H9 (cell line): ENCODE data around the gene FRMD1. TPM values are rescaled to one million over a fixed set of nuclear protein-coding genes. Genes with fewer than 3 reads are reported as not detected.

ENCODE experiments used
- DNase-seq: peaks from one replicate; pipeline ENCODE4 v3.0.0-alpha.2; 2017
- H2AFZ ChIP-seq: one replicate; pipeline ENCODE4 v1.6.1; 2013; ENCODE audit warnings: mild to moderate bottlenecking, low read length, control low read depth, moderate library complexity
- H2AK5ac ChIP-seq: 2 replicates; pipeline ENCODE4 v1.6.1; 2013; ENCODE audit warnings: low read length, control low read depth, mixed read lengths; ENCODE audit not compliant: insufficient read length
- H2BK120ac ChIP-seq: one replicate; pipeline ENCODE4 v1.6.1; 2013; ENCODE audit warnings: low read depth, mild to moderate bottlenecking, low read length, control low read depth, inconsistent platforms; ENCODE audit not compliant: poor library complexity, severe bottlenecking
- H2BK12ac ChIP-seq: 2 replicates; pipeline ENCODE4 v1.6.1; 2013; ENCODE audit warnings: low read length, control low read depth, mixed read lengths, low read depth; ENCODE audit not compliant: insufficient read length
- H2BK15ac ChIP-seq: 2 replicates; pipeline ENCODE4 v1.6.1; 2013; ENCODE audit warnings: low read depth, low read length, control low read depth
- H2BK20ac ChIP-seq: one replicate; pipeline ENCODE4 v1.6.1; 2013; ENCODE audit warnings: low read depth, mild to moderate bottlenecking, low read length, control low read depth, inconsistent platforms; ENCODE audit not compliant: poor library complexity, severe bottlenecking
- H2BK5ac ChIP-seq: 2 replicates; pipeline ENCODE4 v1.6.1; 2013; ENCODE audit warnings: low read length, control low read depth, mixed read lengths; ENCODE audit not compliant: insufficient read length
- H3K14ac ChIP-seq: 2 replicates; pipeline ENCODE4 v1.6.1; 2013; ENCODE audit warnings: low read length, control low read depth; ENCODE audit not compliant: insufficient read depth
- H3K18ac ChIP-seq: 2 replicates; pipeline ENCODE4 v1.6.1; 2013; ENCODE audit warnings: low read depth, mild to moderate bottlenecking, mixed read lengths, low read length, control low read depth; ENCODE audit not compliant: insufficient read length
- H3K23ac ChIP-seq: 2 replicates; pipeline ENCODE4 v1.6.1; 2013; ENCODE audit warnings: low read length, control low read depth, mixed read lengths, low read depth; ENCODE audit not compliant: insufficient read length
- H3K23me2 ChIP-seq: 2 replicates; pipeline ENCODE4 v1.6.1; 2013; ENCODE audit warnings: low read depth, mild to moderate bottlenecking, mixed read lengths, low read length, control low read depth; ENCODE audit not compliant: insufficient read length, poor library complexity, severe bottlenecking
- H3K27ac ChIP-seq: 2 replicates; pipeline ENCODE4 v1.5.1; 2013; ENCODE audit warnings: low read length, control low read depth, mixed read lengths, low read depth; ENCODE audit not compliant: insufficient read length
- H3K27me3 ChIP-seq: 2 replicates; pipeline ENCODE4 v1.6.1; 2013; ENCODE audit warnings: low read length, control low read depth, inconsistent platforms; ENCODE audit not compliant: insufficient read depth
- H3K4ac ChIP-seq: 2 replicates; pipeline ENCODE4 v1.6.1; 2013; ENCODE audit warnings: low read depth, mild to moderate bottlenecking, control low read depth, inconsistent platforms, low read length, moderate library complexity
- H3K4me1 ChIP-seq: 2 replicates; pipeline ENCODE4 v1.6.1; 2013; ENCODE audit warnings: low read length, control low read depth, inconsistent platforms; ENCODE audit not compliant: insufficient read depth
- H3K4me2 ChIP-seq: 2 replicates; pipeline ENCODE4 v1.6.1; 2013; ENCODE audit warnings: low read length, control low read depth, mixed read lengths; ENCODE audit not compliant: insufficient read length, insufficient read depth
- H3K56ac ChIP-seq: 2 replicates; pipeline ENCODE4 v1.6.1; 2013; ENCODE audit warnings: low read depth, mild to moderate bottlenecking, mixed read lengths, low read length, control low read depth; ENCODE audit not compliant: insufficient read length
- H3K79me1 ChIP-seq: 2 replicates; pipeline ENCODE4 v1.6.1; 2013; ENCODE audit warnings: low read depth, mild to moderate bottlenecking, moderate library complexity, low read length, control low read depth, inconsistent platforms; ENCODE audit not compliant: insufficient read depth, poor library complexity, severe bottlenecking
- H3K79me2 ChIP-seq: 2 replicates; pipeline ENCODE4 v1.6.1; 2013; ENCODE audit warnings: low read length, control low read depth, inconsistent platforms; ENCODE audit not compliant: insufficient read depth
- H3K9ac ChIP-seq: 2 replicates; pipeline ENCODE4 v1.6.1; 2013; ENCODE audit warnings: low read length, control low read depth, mixed read lengths; ENCODE audit not compliant: insufficient read length; ENCODE audit errors: extremely low read depth
- H3K9me3 ChIP-seq: one replicate; pipeline ENCODE4 v1.6.1; 2013; ENCODE audit warnings: low read depth, low read length, inconsistent platforms; ENCODE audit not compliant: control insufficient read depth
- H3T11ph ChIP-seq: one replicate; pipeline ENCODE4 v1.6.1; 2013; ENCODE audit warnings: mild to moderate bottlenecking, low read length, control low read depth, inconsistent platforms
- H4K20me1 ChIP-seq: one replicate; pipeline ENCODE4 v1.6.1; 2013; ENCODE audit not compliant: control insufficient read depth, insufficient read length, insufficient read depth
- H4K5ac ChIP-seq: 2 replicates; pipeline ENCODE4 v1.6.1; 2013; ENCODE audit warnings: low read depth, mild to moderate bottlenecking, mixed read lengths, low read length, control low read depth; ENCODE audit not compliant: insufficient read length
- H4K8ac ChIP-seq: replicated peaks from 2 replicates; pipeline ENCODE4 v1.6.1; 2013; ENCODE audit warnings: low read length, control low read depth, mixed read lengths, low read depth; ENCODE audit not compliant: insufficient read length
- H4K91ac ChIP-seq: 2 replicates; pipeline ENCODE4 v1.6.1; 2013; ENCODE audit warnings: low read depth, mild to moderate bottlenecking, moderate library complexity, mixed read lengths, low read length, control low read depth; ENCODE audit not compliant: insufficient read length
- H3K27ac Mint-ChIP-seq, 3 experiments: 2 replicates in 2 of 3; 3 replicates in 1 of 3; pipeline ENCODE4 v1.8.0; 2020 to 2021; ENCODE audit warnings: mixed read lengths in 3 of 3, mild to moderate bottlenecking in 1 of 3, moderate library complexity in 1 of 3
- H3K27me3 Mint-ChIP-seq: 2 replicates; pipeline ENCODE4 v1.8.0; 2021; ENCODE audit warnings: low read depth, mild to moderate bottlenecking, moderate library complexity, mixed read lengths
- H3K36me3 Mint-ChIP-seq, 3 experiments: 2 replicates in 2 of 3; 3 replicates in 1 of 3; pipeline ENCODE4 v1.8.0; 2020 to 2021; ENCODE audit warnings: low read depth in 3 of 3, mixed read lengths in 3 of 3; ENCODE audit not compliant: insufficient read depth in 1 of 3
- H3K4me1 Mint-ChIP-seq, 2 experiments: 2 replicates each; pipeline ENCODE4 v1.8.0; 2020; ENCODE audit warnings: mixed read lengths in 2 of 2
- H3K4me3 Mint-ChIP-seq, 2 experiments: 2 replicates in 1 of 2; 3 replicates in 1 of 2; pipeline ENCODE4 v1.8.0; 2020 to 2021; ENCODE audit warnings: mild to moderate bottlenecking in 2 of 2, mixed read lengths in 2 of 2, moderate library complexity in 1 of 2
- H3K9me3 Mint-ChIP-seq, 2 experiments: 2 replicates in 1 of 2; 3 replicates in 1 of 2; pipeline ENCODE4 v1.8.0; 2020; ENCODE audit warnings: mild to moderate bottlenecking in 2 of 2, mixed read lengths in 2 of 2, moderate library complexity in 1 of 2
- WGBS: extraction: QIAGEN DNeasy Blood & Tissue Kit; methylation state at CpG from one replicate; pipeline ENCODE4 v1.1.7; 2013; ENCODE audit warnings: missing lambda C conversion rate, low lambda C conversion rate, mixed read lengths; ENCODE audit not compliant: insufficient read length; ENCODE audit errors: extremely low coverage; 5-methylcytosine and 5-hydroxymethylcytosine counted together
- total RNA-seq: library from RNA; stranded (reverse); gene quantifications from 2 replicates; pipeline ENCODE4 v1.2.1, GENCODE V29; 2021
- TF ChIP-seq, protein P1 (sequence below): fragments of 200-600 bp; sonication (generic); conservative IDR thresholded peaks from 3 replicates; pipeline ENCODE4 v1.8.0; 2021; ENCODE audit warnings: antibody characterized with exemption, mild to moderate bottlenecking

The FRMD1 gene
- total RNA-seq, 1 experiment from 2014 or later = not detected

DNA sequence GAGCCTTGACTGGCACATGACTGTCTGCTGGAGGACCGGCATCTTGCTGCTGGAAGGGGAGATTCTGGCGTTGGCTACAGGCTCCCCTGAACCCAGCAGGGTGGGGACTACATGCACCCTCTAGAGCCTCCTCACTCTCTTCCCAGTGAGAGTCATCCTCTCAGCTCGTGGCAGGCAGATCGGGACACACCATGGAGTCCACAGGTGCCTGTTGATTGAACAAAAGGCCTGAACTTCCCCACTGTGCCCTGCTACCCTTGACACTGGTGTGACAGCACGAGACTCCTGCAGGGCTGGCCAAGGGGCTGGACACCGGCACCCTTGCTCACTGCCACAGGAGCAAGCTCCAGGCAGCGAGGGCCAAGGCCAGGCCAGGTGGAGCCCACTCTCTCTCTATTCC, 8.2 kb downstream of the FRMD1 start:
- no peak overlapping the region for H2BK5ac ChIP-seq
- no peak overlapping the region for H3T11ph ChIP-seq
- no CpG with 5 or more reads among the region's 7 CpGs for WGBS

More for the DNA sequence above, 8.2 kb downstream of the FRMD1 start:
- H2AFZ ChIP-seq = no peak overlapping the region
- no peak overlapping the region for H3K23ac ChIP-seq
- H3K4me2 ChIP-seq = no peak overlapping the region
- H2AK5ac ChIP-seq = no peak overlapping the region
- TF ChIP-seq, protein P1, sequence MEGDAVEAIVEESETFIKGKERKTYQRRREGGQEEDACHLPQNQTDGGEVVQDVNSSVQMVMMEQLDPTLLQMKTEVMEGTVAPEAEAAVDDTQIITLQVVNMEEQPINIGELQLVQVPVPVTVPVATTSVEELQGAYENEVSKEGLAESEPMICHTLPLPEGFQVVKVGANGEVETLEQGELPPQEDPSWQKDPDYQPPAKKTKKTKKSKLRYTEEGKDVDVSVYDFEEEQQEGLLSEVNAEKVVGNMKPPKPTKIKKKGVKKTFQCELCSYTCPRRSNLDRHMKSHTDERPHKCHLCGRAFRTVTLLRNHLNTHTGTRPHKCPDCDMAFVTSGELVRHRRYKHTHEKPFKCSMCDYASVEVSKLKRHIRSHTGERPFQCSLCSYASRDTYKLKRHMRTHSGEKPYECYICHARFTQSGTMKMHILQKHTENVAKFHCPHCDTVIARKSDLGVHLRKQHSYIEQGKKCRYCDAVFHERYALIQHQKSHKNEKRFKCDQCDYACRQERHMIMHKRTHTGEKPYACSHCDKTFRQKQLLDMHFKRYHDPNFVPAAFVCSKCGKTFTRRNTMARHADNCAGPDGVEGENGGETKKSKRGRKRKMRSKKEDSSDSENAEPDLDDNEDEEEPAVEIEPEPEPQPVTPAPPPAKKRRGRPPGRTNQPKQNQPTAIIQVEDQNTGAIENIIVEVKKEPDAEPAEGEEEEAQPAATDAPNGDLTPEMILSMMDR = no peak
- H2BK15ac ChIP-seq = no peak overlapping the region
- no peak overlapping the region for H3K4me3 Mint-ChIP-seq
- no peak overlapping the region for H3K27ac Mint-ChIP-seq
- no peaks in the 10 kb centered on the region for H3K9me3 Mint-ChIP-seq
- no peak for DNase-seq
- H4K20me1 ChIP-seq = no peaks in the 10 kb centered on the region
- H3K27ac ChIP-seq = no peak overlapping the region
- no peaks in the 10 kb centered on the region for H3K79me1 ChIP-seq
- H2BK12ac ChIP-seq = no peak overlapping the region
- no peak overlapping the region for H3K4ac ChIP-seq
- no peak overlapping the region for H4K8ac ChIP-seq
- H3K14ac ChIP-seq = no peak overlapping the region
- no peak overlapping the region for H2BK120ac ChIP-seq
- H3K18ac ChIP-seq = no peak overlapping the region
- H3K79me2 ChIP-seq = no peaks in the 10 kb centered on the region
- no peak overlapping the region for H4K91ac ChIP-seq
- no peaks in the 10 kb centered on the region for H3K9me3 ChIP-seq
- H3K36me3 Mint-ChIP-seq = no peaks in the 10 kb centered on the region
- H3K23me2 ChIP-seq = no peaks in the 10 kb centered on the region
- H2BK20ac ChIP-seq = no peak overlapping the region
- H3K27me3 Mint-ChIP-seq = peaks cover 3% of the 10 kb centered on the region
- no peak overlapping the region for H4K5ac ChIP-seq
- no peaks in the 10 kb centered on the region for H3K4me1 ChIP-seq
- H3K4me1 Mint-ChIP-seq = peaks cover 0 to 4% of the 10 kb centered on the region in 2 experiments; a peak in 1 of 4 replicates
- no peak overlapping the region for H3K56ac ChIP-seq
- H3K27me3 ChIP-seq = no peaks in the 10 kb centered on the region
- H3K9ac ChIP-seq = no peak overlapping the region
